NCI-H2107 (cell line): Measurements from ENCODE around the gene CCDC136.

Experiments used
- DNase-seq: peaks from one replicate; lab custom pipeline; 2025; lab: John Stamatoyannopoulos, UW

Gene CCDC136

DNA sequence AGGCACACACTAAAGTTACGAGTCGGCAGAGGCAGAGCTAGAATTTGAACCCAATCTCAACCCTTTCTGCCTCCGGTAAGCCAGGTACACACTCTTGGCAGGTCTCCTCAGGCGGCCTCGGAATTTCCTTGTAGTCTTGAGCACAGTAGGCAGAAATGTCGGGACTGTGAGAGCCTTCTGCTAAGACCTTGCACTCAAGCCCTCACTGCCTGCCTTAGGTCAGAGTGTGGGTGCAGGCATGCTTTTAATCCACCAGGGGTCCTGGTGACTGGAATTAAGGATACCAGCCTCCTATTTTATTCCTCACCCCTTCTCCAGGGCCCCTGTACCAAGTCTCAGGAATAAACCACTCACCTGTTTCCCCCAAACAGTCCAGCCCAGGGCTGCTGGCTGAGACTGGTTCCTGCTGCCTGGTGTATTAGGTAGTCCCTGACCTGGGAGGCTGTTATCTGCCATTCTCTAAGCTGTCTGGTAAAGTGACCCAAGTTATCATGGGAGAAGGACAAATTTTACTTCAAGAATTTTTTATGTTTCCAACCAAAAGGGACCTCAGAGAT lies 71.7 kb downstream of the CCDC136 start:
- DNase-seq = peak; percentile 41

DNA sequence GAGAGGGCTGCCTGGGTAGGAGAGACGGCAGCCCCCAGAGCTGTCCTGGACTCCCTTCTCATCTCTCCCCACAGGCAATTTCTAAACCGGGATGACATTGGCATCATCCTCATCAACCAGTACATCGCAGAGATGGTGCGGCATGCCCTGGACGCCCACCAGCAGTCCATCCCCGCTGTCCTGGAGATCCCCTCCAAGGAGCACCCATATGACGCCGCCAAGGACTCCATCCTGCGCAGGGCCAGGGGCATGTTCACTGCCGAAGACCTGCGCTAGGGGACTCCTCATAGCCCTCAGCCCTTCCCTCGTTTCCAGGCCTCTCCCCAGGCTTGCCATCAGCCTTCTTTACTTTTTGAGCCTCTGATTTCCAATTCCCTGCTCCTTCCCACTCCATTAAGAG lies 73.5 kb downstream of the CCDC136 start:
- no peak for DNase-seq

DNA sequence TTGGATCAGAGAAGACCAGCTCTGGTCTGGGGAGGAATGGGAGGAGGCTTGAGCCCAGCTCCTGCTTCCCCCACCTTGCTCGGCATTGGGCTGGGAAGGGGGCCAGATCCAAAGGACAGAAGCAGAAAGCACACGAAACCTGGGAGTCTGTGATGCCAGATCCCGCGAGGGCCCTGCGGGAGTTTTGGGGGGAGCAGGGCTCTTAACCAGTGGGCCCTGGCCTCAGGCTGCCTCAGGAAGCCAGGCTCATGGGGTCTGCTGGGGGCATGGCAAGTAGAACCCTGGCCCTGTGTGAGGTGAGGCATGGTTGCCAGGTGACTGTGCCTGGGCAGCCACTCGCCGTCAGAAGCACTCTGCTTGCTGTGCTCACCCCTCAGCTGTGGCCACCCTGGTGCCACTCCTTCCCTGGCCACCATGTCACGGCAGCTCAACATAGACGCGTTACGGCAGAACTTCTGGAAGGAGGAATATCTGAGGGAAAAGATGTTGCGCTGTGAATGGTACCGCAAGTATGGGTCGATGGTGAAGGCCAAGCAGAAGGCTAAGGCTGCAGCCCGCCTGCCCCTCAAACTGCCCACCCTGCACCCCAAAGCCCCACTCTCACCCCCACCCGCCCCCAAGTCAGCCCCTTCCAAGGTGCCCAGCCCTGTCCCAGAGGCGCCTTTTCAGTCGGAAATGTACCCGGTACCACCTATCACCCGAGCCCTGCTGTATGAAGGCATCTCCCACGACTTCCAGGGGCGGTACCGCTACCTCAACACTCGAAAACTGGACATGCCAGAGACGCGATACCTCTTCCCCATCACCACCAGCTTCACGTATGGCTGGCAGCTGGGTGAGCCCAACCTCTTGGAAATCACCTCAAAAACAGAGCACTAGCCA lies 74.5 kb downstream of the CCDC136 start:
- DNase-seq = no peak

DNA sequence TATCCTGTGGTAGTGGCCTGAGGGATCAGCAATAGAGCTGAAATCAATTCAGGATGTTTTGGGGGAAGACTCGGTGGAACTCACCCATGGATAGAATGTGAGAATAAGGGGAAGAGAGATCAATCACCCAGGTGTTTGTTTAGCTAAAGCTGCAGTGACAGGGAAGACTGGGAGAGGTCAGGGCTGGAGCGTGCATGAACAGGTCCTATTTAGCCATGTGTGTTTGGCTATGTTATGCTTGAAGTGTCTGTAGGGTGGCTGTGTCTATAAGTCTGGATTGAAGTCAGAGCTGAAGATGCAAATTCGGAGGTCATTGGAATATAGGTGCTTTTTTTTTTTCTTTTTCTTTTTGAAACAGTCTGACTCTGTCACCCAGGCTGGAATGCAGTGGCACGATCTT lies 75.5 kb downstream of the CCDC136 start:
- DNase-seq = no peak

DNA sequence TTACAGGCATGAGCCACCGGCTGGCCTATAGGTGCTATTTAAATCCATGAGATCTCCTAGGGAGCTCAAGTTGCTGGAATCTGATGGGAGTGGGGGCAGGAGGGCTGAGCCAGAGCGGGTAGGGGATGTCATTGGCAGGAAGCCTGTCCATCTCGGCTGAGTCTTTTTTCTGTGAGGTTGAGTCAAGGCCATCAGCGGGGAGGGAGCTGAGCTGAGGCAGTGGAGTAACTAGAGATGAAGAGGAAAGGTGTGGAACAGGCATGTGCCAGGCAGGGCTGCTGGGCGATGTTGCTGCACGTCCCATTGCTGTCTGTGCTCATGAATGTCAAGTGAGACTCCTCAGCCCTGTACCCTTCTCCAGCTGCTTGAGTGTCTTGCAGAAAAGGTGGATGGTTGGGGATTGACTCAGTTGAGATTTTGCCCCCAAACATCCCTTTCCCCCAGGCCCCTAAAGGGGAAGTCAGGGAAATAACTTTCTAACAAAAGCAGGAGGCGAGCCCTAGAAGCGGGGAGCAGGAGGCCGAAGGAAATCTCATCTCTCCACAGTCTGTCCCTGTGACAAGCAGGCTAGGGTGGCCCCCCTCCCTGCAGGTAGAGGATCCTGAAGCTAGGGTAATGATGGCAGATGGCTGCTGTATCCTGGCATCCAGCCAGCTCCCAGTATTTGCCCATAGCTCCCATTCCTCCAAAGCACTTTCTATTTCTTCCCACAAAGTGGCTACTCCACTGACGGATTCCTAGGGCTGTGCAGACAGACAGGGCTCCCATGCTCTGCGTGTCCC lies 76.3 kb downstream of the CCDC136 start:
- DNase-seq = peak; percentile 68

DNA sequence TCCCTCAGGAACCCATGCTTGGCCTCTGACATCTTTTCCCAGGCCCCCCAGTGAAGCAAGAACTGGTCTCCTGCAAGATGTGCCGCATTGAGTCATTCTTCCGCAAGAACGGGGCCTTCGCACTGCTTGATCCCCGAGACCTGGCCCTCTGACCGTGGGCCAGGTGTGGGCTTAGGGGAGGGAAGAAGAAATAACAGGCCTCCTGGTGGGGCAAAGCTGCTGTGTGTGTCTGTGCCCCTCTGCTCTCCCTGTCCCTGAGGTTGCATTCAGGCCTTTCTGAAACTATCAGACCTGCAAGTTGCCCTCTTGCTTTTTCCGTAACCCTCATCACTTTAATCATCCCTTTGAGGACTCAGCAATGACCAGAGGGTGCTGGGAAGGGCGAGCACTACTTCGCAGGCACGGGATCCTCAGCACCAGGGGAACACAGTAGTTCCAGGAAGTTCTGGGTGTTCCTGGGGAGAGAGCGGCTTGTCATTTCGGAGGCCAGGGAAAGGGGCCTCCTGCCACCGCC lies 76.9 kb downstream of the CCDC136 start:
- DNase-seq = no peak

DNA sequence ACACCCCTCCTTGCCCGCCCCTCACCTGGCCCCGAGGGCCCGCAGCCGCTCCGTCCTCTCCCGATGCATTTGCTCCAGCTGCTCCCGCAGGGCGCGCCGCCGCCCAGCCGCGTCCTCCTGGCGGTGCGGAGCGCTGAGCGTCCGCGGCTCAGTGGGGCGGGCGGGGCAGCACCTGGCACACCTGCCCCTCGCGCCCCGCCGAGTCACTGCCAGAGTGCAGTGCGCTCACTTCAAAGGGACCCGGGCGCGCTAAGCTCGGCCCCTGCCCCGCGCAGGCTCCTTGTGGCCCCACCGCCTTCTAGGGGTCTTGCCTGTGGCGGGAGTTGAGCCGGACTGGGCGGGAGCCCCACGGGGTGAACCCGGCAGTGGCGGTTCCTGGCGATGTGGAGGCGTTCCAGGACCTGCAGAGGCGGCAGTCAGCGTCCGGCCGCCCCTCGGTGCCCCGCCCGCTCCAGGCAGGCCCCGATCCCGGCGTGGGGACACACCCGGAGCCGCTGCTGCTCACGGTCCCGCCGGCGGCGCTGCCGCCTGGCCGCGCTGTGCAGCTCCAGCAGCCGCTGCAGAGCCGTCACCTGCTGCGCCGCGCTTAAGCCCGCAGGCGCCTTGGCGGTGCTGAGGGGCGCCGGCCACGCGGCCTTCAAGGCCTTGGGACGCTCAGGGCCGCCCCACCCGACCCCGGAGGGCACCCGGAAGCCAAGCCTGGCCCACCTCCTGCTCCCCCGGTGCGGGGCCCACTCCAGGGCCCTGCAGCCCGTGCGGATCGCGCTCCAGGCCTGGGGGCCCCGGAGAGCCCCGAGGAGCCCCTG lies 77.6 kb downstream of the CCDC136 start:
- peak; percentile 29 for DNase-seq

DNA sequence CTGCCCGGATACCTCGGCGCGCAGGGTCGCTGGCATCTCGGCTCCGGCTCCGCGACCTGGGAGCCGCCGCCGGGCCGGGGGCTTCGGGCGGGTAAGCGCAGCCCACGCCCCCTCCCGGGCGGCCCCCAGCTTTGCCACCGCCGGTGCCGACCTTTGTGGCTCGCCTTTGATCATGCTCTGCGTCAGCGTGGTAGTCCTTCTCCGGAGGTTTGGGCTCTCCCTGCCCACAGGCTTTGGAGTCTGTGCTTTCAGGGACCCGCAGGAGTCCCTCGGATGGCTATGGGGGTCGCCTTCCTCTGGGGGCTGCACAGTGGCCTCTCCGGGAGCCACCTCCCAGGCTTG lies 78.1 kb downstream of the CCDC136 start:
- no peak for DNase-seq

DNA sequence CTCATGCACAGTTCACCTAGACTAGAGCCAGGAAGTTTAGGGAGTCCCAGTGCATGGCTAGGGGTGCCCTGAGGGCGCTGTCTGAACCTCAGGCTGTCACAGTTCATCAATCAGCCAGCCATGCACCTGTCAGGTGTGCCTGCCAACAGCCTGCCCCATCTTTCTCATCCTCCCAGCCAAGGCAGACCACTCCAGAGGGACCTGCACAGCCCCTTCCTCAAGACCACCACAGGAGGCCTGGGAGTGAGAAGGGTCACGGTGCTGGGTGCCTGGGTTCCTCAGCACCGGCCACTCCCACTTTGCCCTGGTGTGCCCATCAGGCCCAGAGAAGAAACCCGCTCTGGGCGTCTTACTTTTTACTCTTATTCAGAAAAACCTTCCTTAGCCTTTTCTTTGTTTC lies 79.3 kb downstream of the CCDC136 start:
- DNase-seq = no peak
